Measurements from ENCODE around the gene PTPRG.

PTPRG gene

GRCh38 chr3:61617651-61618050 is 56.3 kb downstream of the PTPRG start:
- no peak overlapping the region for H3K18ac ChIP-seq (ENCODE audit: low read length)
- H3K9me3 ChIP-seq (ENCODE audit: insufficient read depth, low read depth, low read length): no peaks in the 10 kb centered on the region
- H3K23ac ChIP-seq (ENCODE audit: low read length): no peak overlapping the region
- no peak overlapping the region for H2BK5ac ChIP-seq (ENCODE audit: low read depth, low read length, poor library complexity)
- no peak overlapping the region for H4K8ac ChIP-seq (ENCODE audit: low read depth, low read length)
- H3K4me1 ChIP-seq (ENCODE audit: control insufficient read depth in 1 of 2, insufficient read depth in 2 of 2, low read length in 2 of 2): peaks cover 0 to 3% of the 10 kb centered on the region in 2 experiments
- DNase-seq: no peak
- no peak overlapping the region for H2AFZ ChIP-seq (ENCODE audit: insufficient read depth, low read length, poor library complexity)
- no peaks in the 10 kb centered on the region for H3K36me3 ChIP-seq (ENCODE audit: control insufficient read depth in 1 of 2, insufficient read depth in 2 of 2, low read length in 2 of 2)
- no peak overlapping the region for H2AK5ac ChIP-seq (ENCODE audit: low read length)
- no CpG with 5 or more reads among the region's 6 CpGs for WGBS (ENCODE audit: extremely low coverage, insufficient coverage, insufficient read length)
- no peak overlapping the region for H2BK120ac ChIP-seq (ENCODE audit: insufficient read depth, low read length, poor library complexity)
- no peak overlapping the region for H3K4me2 ChIP-seq (ENCODE audit: low read length)
- no peak overlapping the region for H3K4ac ChIP-seq (ENCODE audit: low read depth, low read length)
- H3K4me3 ChIP-seq (ENCODE audit: low read depth, low read length): no peak overlapping the region
- no peaks in the 10 kb centered on the region for H3K27me3 ChIP-seq (ENCODE audit: insufficient read depth, low read length)
- no peak overlapping the region for H3K27ac ChIP-seq (ENCODE audit: low read depth, low read length)
- H3K9ac ChIP-seq (ENCODE audit: low read length): no peak overlapping the region
- H3K79me1 ChIP-seq (ENCODE audit: low read length): no peaks in the 10 kb centered on the region
- no peak overlapping the region for H2BK12ac ChIP-seq (ENCODE audit: low read length)
- no peaks in the 10 kb centered on the region for H3K79me2 ChIP-seq (ENCODE audit: control insufficient read depth, insufficient read depth, low read length, poor library complexity)
- no peak overlapping the region for H3K14ac ChIP-seq (ENCODE audit: low read length)
- H4K12ac ChIP-seq (ENCODE audit: low read depth, low read length): no peak overlapping the region
- H4K91ac ChIP-seq (ENCODE audit: low read depth, low read length): no peak overlapping the region

- Histone ChIP-seq H3K4me2 (ENCODE audit: low read length) (no peak overlapping the region), H3K4ac (ENCODE audit: low read depth, low read length) (no peak overlapping the region), H3K4me1 (ENCODE audit: control insufficient read depth in 1 of 2, insufficient read depth in 2 of 2, low read length in 2 of 2) (peaks cover 0 to 3% of the 10 kb centered on the region in 2 experiments), H3K4me3 (ENCODE audit: low read depth, low read length) (no peak overlapping the region), H2AFZ (ENCODE audit: insufficient read depth, low read length, poor library complexity) (no peak overlapping the region), H3K18ac (ENCODE audit: low read length) (no peak overlapping the region), H3K14ac (ENCODE audit: low read length) (no peak overlapping the region), H3K27ac (ENCODE audit: low read depth, low read length) (no peak overlapping the region), H3K23ac (ENCODE audit: low read length) (no peak overlapping the region), H3K9me3 (ENCODE audit: insufficient read depth, low read depth, low read length) (no peaks in the 10 kb centered on the region), H4K8ac (ENCODE audit: low read depth, low read length) (no peak overlapping the region), H3K9ac (ENCODE audit: low read length) (no peak overlapping the region), H2BK120ac (ENCODE audit: insufficient read depth, low read length, poor library complexity) (no peak overlapping the region), H2BK5ac (ENCODE audit: low read depth, low read length, poor library complexity) (no peak overlapping the region), H4K12ac (ENCODE audit: low read depth, low read length) (no peak overlapping the region), H2AK5ac (ENCODE audit: low read length) (no peak overlapping the region), H3K79me2 (ENCODE audit: control insufficient read depth, insufficient read depth, low read length, poor library complexity) (no peaks in the 10 kb centered on the region), H4K91ac (ENCODE audit: low read depth, low read length) (no peak overlapping the region), H2BK12ac (ENCODE audit: low read length) (no peak overlapping the region), H3K36me3 (ENCODE audit: control insufficient read depth in 1 of 2, insufficient read depth in 2 of 2, low read length in 2 of 2) (no peaks in the 10 kb centered on the region), H3K79me1 (ENCODE audit: low read length) (no peaks in the 10 kb centered on the region), H3K27me3 (ENCODE audit: insufficient read depth, low read length) (no peaks in the 10 kb centered on the region)
- no peak for DNase-seq
- no CpG with 5 or more reads among the region's 2 CpGs for WGBS (ENCODE audit: extremely low coverage, insufficient coverage, insufficient read length)
Observed at GRCh38 chr3:61618231-61618630, 56.9 kb downstream of the PTPRG start.

DNA sequence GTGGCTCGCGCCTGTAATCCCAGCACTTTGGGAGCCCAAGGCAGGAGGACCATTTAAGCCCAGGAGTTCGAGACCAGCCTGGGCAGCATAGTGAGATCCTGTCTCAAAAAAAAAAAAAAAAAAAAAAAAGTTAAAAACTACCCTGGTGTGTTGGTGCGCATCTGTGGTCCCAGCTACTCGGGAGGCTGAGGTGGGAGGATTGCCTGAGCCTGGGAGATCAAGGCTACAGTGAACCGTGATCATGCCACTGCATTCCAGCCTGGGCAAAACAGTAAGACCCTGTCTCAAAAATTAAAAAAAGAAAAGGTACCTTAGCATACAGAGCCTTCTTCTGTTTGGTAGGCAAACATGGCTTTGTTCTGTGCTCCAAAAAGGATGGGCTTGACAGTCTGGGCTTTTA is 57.5 kb downstream of the PTPRG start:
- H3K27ac ChIP-seq (ENCODE audit: low read depth, low read length): no peak overlapping the region
- H3K4me1 ChIP-seq (ENCODE audit: control insufficient read depth in 1 of 2, insufficient read depth in 2 of 2, low read length in 2 of 2): peaks cover 0 to 3% of the 10 kb centered on the region in 2 experiments
- H3K4me3 ChIP-seq (ENCODE audit: low read depth, low read length): no peak overlapping the region
- H3K4me2 ChIP-seq (ENCODE audit: low read length): no peak overlapping the region
- no peak overlapping the region for H2BK120ac ChIP-seq (ENCODE audit: insufficient read depth, low read length, poor library complexity)
- H4K91ac ChIP-seq (ENCODE audit: low read depth, low read length): no peak overlapping the region
- no peak for DNase-seq
- no peak overlapping the region for H3K23ac ChIP-seq (ENCODE audit: low read length)
- no peak overlapping the region for H2BK5ac ChIP-seq (ENCODE audit: low read depth, low read length, poor library complexity)
- H3K79me1 ChIP-seq (ENCODE audit: low read length): no peaks in the 10 kb centered on the region
- H2BK12ac ChIP-seq (ENCODE audit: low read length): no peak overlapping the region
- no peak overlapping the region for H3K18ac ChIP-seq (ENCODE audit: low read length)
- H3K9ac ChIP-seq (ENCODE audit: low read length): no peak overlapping the region
- H4K12ac ChIP-seq (ENCODE audit: low read depth, low read length): no peak overlapping the region
- H2AK5ac ChIP-seq (ENCODE audit: low read length): no peak overlapping the region
- no peaks in the 10 kb centered on the region for H3K36me3 ChIP-seq (ENCODE audit: control insufficient read depth in 1 of 2, insufficient read depth in 2 of 2, low read length in 2 of 2)
- H3K4ac ChIP-seq (ENCODE audit: low read depth, low read length): no peak overlapping the region
- H3K9me3 ChIP-seq (ENCODE audit: insufficient read depth, low read depth, low read length): no peaks in the 10 kb centered on the region
- no peaks in the 10 kb centered on the region for H3K27me3 ChIP-seq (ENCODE audit: insufficient read depth, low read length)
- no peak overlapping the region for H3K14ac ChIP-seq (ENCODE audit: low read length)
- WGBS (ENCODE audit: extremely low coverage, insufficient coverage, insufficient read length): no CpG with 5 or more reads among the region's 6 CpGs
- H3K79me2 ChIP-seq (ENCODE audit: control insufficient read depth, insufficient read depth, low read length, poor library complexity): no peaks in the 10 kb centered on the region
- H2AFZ ChIP-seq (ENCODE audit: insufficient read depth, low read length, poor library complexity): no peak overlapping the region
- H4K8ac ChIP-seq (ENCODE audit: low read depth, low read length): no peak overlapping the region

- peaks cover 0 to 3% of the 10 kb centered on the region in 2 experiments for H3K4me1 ChIP-seq (ENCODE audit: control insufficient read depth in 1 of 2, insufficient read depth in 2 of 2, low read length in 2 of 2)
- H2BK12ac ChIP-seq (ENCODE audit: low read length): no peak overlapping the region
- H3K27me3 ChIP-seq (ENCODE audit: insufficient read depth, low read length): no peaks in the 10 kb centered on the region
- H4K91ac ChIP-seq (ENCODE audit: low read depth, low read length): no peak overlapping the region
- no peak overlapping the region for H4K8ac ChIP-seq (ENCODE audit: low read depth, low read length)
- no peak overlapping the region for H2BK120ac ChIP-seq (ENCODE audit: insufficient read depth, low read length, poor library complexity)
- WGBS (ENCODE audit: extremely low coverage, insufficient coverage, insufficient read length): no CpG with 5 or more reads among the region's 5 CpGs
- H2AFZ ChIP-seq (ENCODE audit: insufficient read depth, low read length, poor library complexity): no peak overlapping the region
- H2AK5ac ChIP-seq (ENCODE audit: low read length): no peak overlapping the region
- no peak for DNase-seq
- H3K23ac ChIP-seq (ENCODE audit: low read length): no peak overlapping the region
- H3K4ac ChIP-seq (ENCODE audit: low read depth, low read length): no peak overlapping the region
- no peak overlapping the region for H3K14ac ChIP-seq (ENCODE audit: low read length)
- H3K36me3 ChIP-seq (ENCODE audit: control insufficient read depth in 1 of 2, insufficient read depth in 2 of 2, low read length in 2 of 2): no peaks in the 10 kb centered on the region
- H3K79me2 ChIP-seq (ENCODE audit: control insufficient read depth, insufficient read depth, low read length, poor library complexity): no peaks in the 10 kb centered on the region
- no peak overlapping the region for H3K4me3 ChIP-seq (ENCODE audit: low read depth, low read length)
- no peaks in the 10 kb centered on the region for H3K9me3 ChIP-seq (ENCODE audit: insufficient read depth, low read depth, low read length)
- H3K9ac ChIP-seq (ENCODE audit: low read length): no peak overlapping the region
- no peaks in the 10 kb centered on the region for H3K79me1 ChIP-seq (ENCODE audit: low read length)
- no peak overlapping the region for H4K12ac ChIP-seq (ENCODE audit: low read depth, low read length)
- H3K18ac ChIP-seq (ENCODE audit: low read length): no peak overlapping the region
- H2BK5ac ChIP-seq (ENCODE audit: low read depth, low read length, poor library complexity): no peak overlapping the region
- no peak overlapping the region for H3K4me2 ChIP-seq (ENCODE audit: low read length)
- H3K27ac ChIP-seq (ENCODE audit: low read depth, low read length): no peak overlapping the region
Observed at GRCh38 chr3:61620073-61620472, 58.7 kb downstream of the PTPRG start.
